Effector memory CD4-positive, alpha-beta T cell (primary cell): Measurements from ENCODE around the gene TNFRSF8.

ENCODE experiments used
- DNase-seq, 3 donors: peaks; one replicate each; pipeline ENCODE4 v3.0.0-alpha.2; 2020
- H3K27ac ChIP-seq: 2 replicates; pipeline ENCODE4 v1.7.0; 2013; ENCODE audit warnings: mild to moderate bottlenecking, low read length, moderate library complexity; ENCODE audit not compliant: insufficient read depth, poor library complexity, severe bottlenecking
- H3K27me3 ChIP-seq: replicated peaks from 2 replicates; pipeline ENCODE4 v1.7.0; 2013; ENCODE audit warnings: mild to moderate bottlenecking, low read length; ENCODE audit not compliant: insufficient read depth, control insufficient read depth, poor library complexity, severe bottlenecking
- H3K36me3 ChIP-seq: 2 replicates; pipeline ENCODE4 v1.7.0; 2013; ENCODE audit warnings: mild to moderate bottlenecking, low read length, moderate library complexity; ENCODE audit not compliant: control insufficient read depth, insufficient read depth
- H3K4me1 ChIP-seq: 2 replicates; pipeline ENCODE4 v1.7.0; 2013; ENCODE audit warnings: low read length, mild to moderate bottlenecking; ENCODE audit not compliant: control insufficient read depth, insufficient read depth, poor library complexity, severe bottlenecking
- H3K4me3 ChIP-seq: 2 replicates; pipeline ENCODE4 v1.7.0; 2013; ENCODE audit warnings: low read length, low read depth, mild to moderate bottlenecking; ENCODE audit not compliant: insufficient read depth, poor library complexity, severe bottlenecking
- H3K9me3 ChIP-seq: 2 replicates; pipeline ENCODE4 v1.7.0; 2013; ENCODE audit warnings: mild to moderate bottlenecking, low read length, moderate library complexity; ENCODE audit not compliant: control insufficient read depth

The TNFRSF8 gene

GRCh38 chr1:12059722-12060464 lies 3.2 kb upstream of the TNFRSF8 start:
- no peak overlapping the region for H3K4me3 ChIP-seq
- no peak for DNase-seq
- peaks cover 19% of the 10 kb centered on the region for H3K27me3 ChIP-seq
- H3K9me3 ChIP-seq = no peaks in the 10 kb centered on the region
- H3K4me1 ChIP-seq = peaks cover 18% of the 10 kb centered on the region
- no peak overlapping the region for H3K27ac ChIP-seq
- no peaks in the 10 kb centered on the region for H3K36me3 ChIP-seq

DNA sequence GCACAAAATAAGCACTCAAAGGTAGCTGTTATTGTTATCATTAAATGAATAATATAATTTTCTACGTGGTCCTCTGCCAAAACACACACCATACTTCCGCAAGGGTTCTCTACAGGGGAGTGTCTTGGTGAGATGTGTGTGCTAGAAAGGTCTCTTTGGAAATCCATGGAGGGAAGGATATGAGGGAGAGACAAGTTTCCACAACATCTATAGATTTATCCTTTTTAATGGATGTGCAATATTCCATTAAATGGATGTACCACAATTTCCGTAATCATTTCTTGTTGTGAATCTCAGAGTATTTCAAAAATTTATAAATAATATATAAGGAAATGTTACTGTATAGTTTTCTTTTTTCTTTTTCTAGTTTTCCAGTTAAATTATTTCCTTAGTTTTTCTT lies 2.6 kb upstream of the TNFRSF8 start:
- peaks cover 19% of the 10 kb centered on the region for H3K27me3 ChIP-seq
- peaks cover 18% of the 10 kb centered on the region for H3K4me1 ChIP-seq
- H3K27ac ChIP-seq = no peak overlapping the region
- H3K36me3 ChIP-seq = no peaks in the 10 kb centered on the region
- no peak overlapping the region for H3K4me3 ChIP-seq
- no peaks in the 10 kb centered on the region for H3K9me3 ChIP-seq
- DNase-seq = no peak

- H3K27me3 ChIP-seq = peaks cover 22% of the 10 kb centered on the region
- H3K4me1 ChIP-seq = peaks cover 24% of the 10 kb centered on the region
- no peak for DNase-seq
- no peak overlapping the region for H3K27ac ChIP-seq
- no peaks in the 10 kb centered on the region for H3K9me3 ChIP-seq
- H3K4me3 ChIP-seq = peak overlapping the region; percentile 37
- no peaks in the 10 kb centered on the region for H3K36me3 ChIP-seq
Measured at GRCh38 chr1:12064073-12064969, 1.2 kb downstream of the TNFRSF8 start.

DNA sequence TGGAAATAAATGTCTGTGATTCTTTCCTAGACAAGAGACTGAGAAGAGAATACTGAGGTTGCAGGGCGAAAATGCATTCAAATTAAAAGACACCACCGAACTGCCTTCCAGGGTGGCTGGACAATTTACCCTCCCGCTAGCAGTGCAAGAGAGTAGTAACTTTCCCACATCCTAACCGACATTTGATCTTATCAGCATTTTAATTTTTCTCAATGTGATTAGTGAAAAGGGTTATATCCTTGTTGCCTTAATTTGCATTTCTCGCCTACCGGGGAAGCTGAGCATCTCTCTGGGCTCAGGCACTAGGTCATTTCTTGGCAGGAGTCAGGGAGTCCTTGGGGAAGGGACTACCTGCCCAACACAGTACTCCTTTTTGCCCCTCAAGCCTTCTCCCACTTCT lies 2.8 kb downstream of the TNFRSF8 start:
- Histone ChIP-seq H3K4me1 (peaks cover 24% of the 10 kb centered on the region), H3K27ac (no peak overlapping the region), H3K27me3 (peaks cover 22% of the 10 kb centered on the region), H3K9me3 (no peaks in the 10 kb centered on the region), H3K36me3 (no peaks in the 10 kb centered on the region), H3K4me3 (no peak overlapping the region)
- no peak for DNase-seq

- H3K9me3 ChIP-seq = no peaks in the 10 kb centered on the region
- H3K4me3 ChIP-seq = no peak overlapping the region
- peaks cover 19% of the 10 kb centered on the region for H3K27me3 ChIP-seq
- H3K27ac ChIP-seq = no peak overlapping the region
- H3K36me3 ChIP-seq = no peaks in the 10 kb centered on the region
- peaks cover 21% of the 10 kb centered on the region for H3K4me1 ChIP-seq
- no peak for DNase-seq
Measured at GRCh38 chr1:12067900-12068821, 5.1 kb downstream of the TNFRSF8 start.

DNA sequence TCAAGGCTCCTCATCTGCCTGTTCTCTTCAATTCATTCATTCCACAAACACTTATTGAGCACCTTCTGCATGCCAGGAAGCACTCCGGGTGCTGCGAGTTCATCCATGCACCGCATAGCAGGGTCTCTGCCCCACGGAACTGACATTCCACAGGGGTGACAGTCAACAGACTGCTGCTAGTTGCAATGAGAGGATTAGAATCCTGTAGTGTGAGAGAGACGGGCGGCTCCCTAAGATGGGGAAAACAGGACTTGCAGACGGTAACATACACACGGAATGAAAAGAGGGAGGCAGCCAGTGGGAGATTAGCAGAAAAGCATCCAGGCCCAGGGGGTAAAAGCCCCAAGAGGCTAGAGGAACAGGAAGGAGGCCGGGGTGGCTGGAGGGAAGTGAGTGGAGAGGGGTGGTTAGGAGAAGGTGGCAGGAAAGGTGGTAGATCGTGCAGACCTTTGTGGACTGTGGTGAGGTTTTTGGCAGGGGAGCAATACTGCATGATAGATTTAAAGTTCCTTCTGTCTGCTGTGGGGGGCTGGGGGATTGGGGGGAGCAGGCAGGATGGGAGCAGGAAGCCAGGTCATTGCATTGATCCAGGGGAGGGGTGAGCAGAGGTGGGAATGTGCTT lies 6.6 kb downstream of the TNFRSF8 start:
- Histone ChIP-seq H3K9me3 (no peaks in the 10 kb centered on the region), H3K27ac (no peak overlapping the region), H3K4me1 (peaks cover 6% of the 10 kb centered on the region), H3K4me3 (no peak overlapping the region), H3K36me3 (no peaks in the 10 kb centered on the region), H3K27me3 (peaks cover 4% of the 10 kb centered on the region)
- DNase-seq = no peak

- H3K36me3 ChIP-seq = no peaks in the 10 kb centered on the region
- H3K4me3 ChIP-seq = no peak overlapping the region
- H3K9me3 ChIP-seq = no peaks in the 10 kb centered on the region
- peaks cover 3% of the 10 kb centered on the region for H3K27me3 ChIP-seq
- H3K4me1 ChIP-seq = no peaks in the 10 kb centered on the region
- no peak overlapping the region for H3K27ac ChIP-seq
- no peak for DNase-seq
Measured at GRCh38 chr1:12071892-12072291, 8.8 kb downstream of the TNFRSF8 start.

DNA sequence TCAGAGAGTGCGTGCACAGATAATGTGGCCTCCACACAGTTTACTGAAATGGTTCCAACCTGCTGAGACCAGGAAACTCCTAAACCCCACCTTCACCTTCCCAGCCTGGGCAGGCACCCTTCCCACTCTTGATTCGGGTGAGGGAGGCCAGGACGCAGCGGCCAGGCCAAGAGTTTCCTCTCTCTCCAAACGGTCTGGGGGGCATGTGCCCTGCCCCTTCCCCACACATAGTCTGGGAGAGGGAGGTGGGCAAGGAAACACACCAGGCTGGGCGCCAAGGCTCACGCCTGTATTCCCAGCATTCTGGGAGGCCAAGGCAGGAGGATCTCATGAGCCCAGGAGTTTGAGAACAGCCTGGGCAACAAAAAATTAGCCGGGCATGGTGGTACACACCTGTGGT lies 9.6 kb downstream of the TNFRSF8 start:
- Histone ChIP-seq H3K36me3 (no peaks in the 10 kb centered on the region), H3K27ac (no peak overlapping the region), H3K4me1 (no peaks in the 10 kb centered on the region), H3K9me3 (no peaks in the 10 kb centered on the region), H3K4me3 (no peak overlapping the region), H3K27me3 (no peaks in the 10 kb centered on the region)
- DNase-seq = no peak

GRCh38 chr1:12073796-12074195 lies 10.7 kb downstream of the TNFRSF8 start:
- no peaks in the 10 kb centered on the region for H3K9me3 ChIP-seq
- no peaks in the 10 kb centered on the region for H3K36me3 ChIP-seq

More at GRCh38 chr1:12073796-12074195, 10.7 kb downstream of the TNFRSF8 start:
- no peak overlapping the region for H3K4me3 ChIP-seq
- H3K27ac ChIP-seq = no peak overlapping the region
- peaks cover 3% of the 10 kb centered on the region for H3K4me1 ChIP-seq
- DNase-seq = no peak
- no peaks in the 10 kb centered on the region for H3K27me3 ChIP-seq
